Measurements from ENCODE around the gene C3orf33. TPM values are rescaled to one million over a fixed set of nuclear protein-coding genes. Genes with fewer than 3 reads are reported as not detected.

The C3orf33 gene
- total RNA-seq, 4 donors from 2014 or later = 1.8 to 3.7 (median 2.2) TPM

- peaks cover 8% of the 10 kb centered on the region for H3K27me3 ChIP-seq
- no peak overlapping the region for H3K4me3 ChIP-seq
- TF ChIP-seq POLR2A (IDR thresholded peaks at IDR 0.05) = no peak
- no peak for TF ChIP-seq EP300 (IDR thresholded peaks at IDR 0.05)
- TF ChIP-seq POLR2AphosphoS5 (IDR thresholded peaks at IDR 0.05) = no peak
- TF ChIP-seq CTCF (IDR thresholded peaks at IDR 0.05) = no peak
- 56% methylated on average over 2 of the region's 2 CpGs for WGBS
- H3K4me1 ChIP-seq = peaks cover 30% of the 10 kb centered on the region
- no peaks in the 10 kb centered on the region for H3K9me3 ChIP-seq
- DNase-seq (ENCODE audit: low spot score in 2 of 2) = no peak
- H3K27ac ChIP-seq = no peak overlapping the region
- H3K36me3 ChIP-seq = no peaks in the 10 kb centered on the region
Observed at GRCh38 chr3:155747286-155747945, 58.7 kb downstream of the C3orf33 start.

GRCh38 chr3:155746703-155747102 lies 59.4 kb downstream of the C3orf33 start:
- no peak overlapping the region for H3K4me3 ChIP-seq
- H3K27me3 ChIP-seq = peaks cover 11% of the 10 kb centered on the region
- no peaks in the 10 kb centered on the region for H3K9me3 ChIP-seq
- H3K36me3 ChIP-seq = no peaks in the 10 kb centered on the region
- peaks cover 30% of the 10 kb centered on the region for H3K4me1 ChIP-seq
- no peak for TF ChIP-seq EP300 (IDR thresholded peaks at IDR 0.05)
- TF ChIP-seq POLR2AphosphoS5 (IDR thresholded peaks at IDR 0.05) = no peak
- TF ChIP-seq CTCF (IDR thresholded peaks at IDR 0.05) = no peak
- TF ChIP-seq POLR2A (IDR thresholded peaks at IDR 0.05) = no peak
- DNase-seq (ENCODE audit: low spot score in 2 of 2) = no peak
- WGBS = 80% methylated on average over 1 of the region's 1 CpG
- no peak overlapping the region for H3K27ac ChIP-seq

- 29% methylated on average over 19 of the region's 19 CpGs for WGBS
- Histone ChIP-seq H3K27me3 (peaks cover 11% of the 10 kb centered on the region), H3K4me3 (peak overlapping the region; percentile 62), H3K4me1 (peaks cover 30% of the 10 kb centered on the region), H3K27ac (no peak overlapping the region), H3K9me3 (no peaks in the 10 kb centered on the region), H3K36me3 (no peaks in the 10 kb centered on the region)
- TF ChIP-seq POLR2AphosphoS5 (IDR thresholded peaks at IDR 0.05) (no peak), EP300 (IDR thresholded peaks at IDR 0.05) (no peak)
- DNase-seq (ENCODE audit: low spot score in 2 of 2) = no peak
Observed at GRCh38 chr3:155745795-155746550, 60.1 kb downstream of the C3orf33 start.

- 0% methylated on average over 26 of the region's 33 CpGs for WGBS
- Histone ChIP-seq H3K4me3 (peak within 1 kb of the TSS; percentile 62), H3K9me3 (no peaks in the 10 kb centered on the region), H3K36me3 (no peaks in the 10 kb centered on the region), H3K27ac (no peak within 1 kb of the TSS), H3K27me3 (peaks cover 11% of the 10 kb centered on the region), H3K4me1 (peaks cover 30% of the 10 kb centered on the region)
- TF ChIP-seq CTCF (IDR thresholded peaks at IDR 0.05) = no peak
- no peak for TF ChIP-seq POLR2A (IDR thresholded peaks at IDR 0.05)
- no peak for TF ChIP-seq POLR2AphosphoS5 (IDR thresholded peaks at IDR 0.05)
- no peak for TF ChIP-seq EP300 (IDR thresholded peaks at IDR 0.05)
- DNase-seq (ENCODE audit: low spot score in 2 of 2) = peak; percentile 74 to 84
Observed at GRCh38 chr3:155744626-155745324, 61.3 kb downstream of the C3orf33 start, which contains the start of gene PLCH1. Gene PLCH1, minus strand, starts transcription at chr3:155745071. Its CDS starts 40,847 bp downstream, at chr3:155704224.

GRCh38 chr3:155744010-155744625 lies 62.0 kb downstream of the C3orf33 start:
- Histone ChIP-seq H3K4me1 (peaks cover 30% of the 10 kb centered on the region), H3K36me3 (no peaks in the 10 kb centered on the region), H3K27me3 (peaks cover 11% of the 10 kb centered on the region), H3K4me3 (peak overlapping the region; percentile 62), H3K9me3 (no peaks in the 10 kb centered on the region), H3K27ac (no peak overlapping the region)
- TF ChIP-seq POLR2AphosphoS5 (IDR thresholded peaks at IDR 0.05) = no peak
- no peak for TF ChIP-seq CTCF (IDR thresholded peaks at IDR 0.05)
- no peak for TF ChIP-seq EP300 (IDR thresholded peaks at IDR 0.05)
- no peak for TF ChIP-seq POLR2A (IDR thresholded peaks at IDR 0.05)
- WGBS = 2% methylated on average over 15 of the region's 48 CpGs
- no peak for DNase-seq (ENCODE audit: low spot score in 2 of 2)
